CD4-positive, alpha-beta T cell treated with Interleukin-10 for 1 hour (primary cell): ENCODE results near the gene VSNL1.

Experiments
- DNase-seq: peaks from one replicate; pipeline ENCODE4 v3.0.0-alpha.2; 2020

Gene VSNL1

DNA sequence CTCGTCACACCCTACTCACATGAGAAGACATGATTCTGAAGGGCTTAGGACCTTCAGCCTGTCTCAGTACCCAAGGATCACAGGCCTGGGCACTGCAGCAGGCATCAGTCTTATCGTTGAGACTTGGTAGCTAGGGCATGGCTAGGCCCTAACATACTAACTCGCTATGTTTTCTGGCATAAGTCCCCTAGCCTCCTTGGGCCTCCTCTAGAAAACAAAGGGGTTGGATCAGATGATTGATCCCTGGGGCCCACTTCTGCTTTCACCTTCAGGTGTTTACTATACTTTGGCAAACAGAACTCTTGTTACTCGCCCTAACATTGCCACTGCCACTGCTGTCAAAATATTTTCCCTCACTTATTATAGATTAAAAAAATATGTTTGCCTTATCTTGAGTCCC lies 44.2 kb downstream of the VSNL1 start:
- no peak for DNase-seq

DNA sequence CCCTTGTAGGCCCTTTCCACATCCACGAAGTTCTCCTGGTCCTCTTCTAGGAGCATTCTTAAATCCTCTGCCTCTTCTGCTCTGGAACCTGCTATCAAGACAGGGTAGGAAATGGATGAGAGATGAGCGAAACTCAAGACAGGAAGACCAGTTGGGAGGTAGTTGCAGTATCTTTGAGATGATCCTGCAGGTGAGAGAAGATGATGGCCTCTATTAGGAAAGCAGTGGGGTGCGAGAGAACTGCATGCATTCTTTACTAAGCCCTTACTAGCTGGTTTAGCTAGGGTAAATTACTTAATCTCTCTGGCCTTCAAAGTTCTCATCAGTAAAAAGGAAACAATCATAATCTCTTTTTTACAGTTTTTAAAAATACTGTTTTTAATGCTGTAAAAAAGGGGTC lies 47.0 kb downstream of the VSNL1 start:
- no peak for DNase-seq

DNA sequence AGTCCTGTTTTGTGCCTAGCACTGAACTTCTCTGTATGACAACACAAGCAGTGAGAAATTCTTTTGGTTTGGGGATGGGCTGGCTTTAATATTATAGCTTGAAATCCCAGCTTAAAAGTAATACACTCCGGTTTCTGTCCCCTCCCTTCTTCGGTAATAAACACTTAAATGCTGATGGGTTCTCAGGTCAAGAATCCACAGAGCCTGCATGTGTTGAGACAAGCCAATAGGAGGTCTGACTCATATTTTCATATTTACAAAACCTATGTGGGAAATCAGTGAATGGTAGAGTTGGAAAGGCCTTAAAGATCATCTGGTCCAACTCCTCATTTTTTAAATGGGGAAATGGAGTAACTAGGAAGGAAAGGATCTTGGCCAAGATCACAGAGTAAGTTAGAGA lies 47.5 kb downstream of the VSNL1 start:
- DNase-seq: no peak

DNA sequence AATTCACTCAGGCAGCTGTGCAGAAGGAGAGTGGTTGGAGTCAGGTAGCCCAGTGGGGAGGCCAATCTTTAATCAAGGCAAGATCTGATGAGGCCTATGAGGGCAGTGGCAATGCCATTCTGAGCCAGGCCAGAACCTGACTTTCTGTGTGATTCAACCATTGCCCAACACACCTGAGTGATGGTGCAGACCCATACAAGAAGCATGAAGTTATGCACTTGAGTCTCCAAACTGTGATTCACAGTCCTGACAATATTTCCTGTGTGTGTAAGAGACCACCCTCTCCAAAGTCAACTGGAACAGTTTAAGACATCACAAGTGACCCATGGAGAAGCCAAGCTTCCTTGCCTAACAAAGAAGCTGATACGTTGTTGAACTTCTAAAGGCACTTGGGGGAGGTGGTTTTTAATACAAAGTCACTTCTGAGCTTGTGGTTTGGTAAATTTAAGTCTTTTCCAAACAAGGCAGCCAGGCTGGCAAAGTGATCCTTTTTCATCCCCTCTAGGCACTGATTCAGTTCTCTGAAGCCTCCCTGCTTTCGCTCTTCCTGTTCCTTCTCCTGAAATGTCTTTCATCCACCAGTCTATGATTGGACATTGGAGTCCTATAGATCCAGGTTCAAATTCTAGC lies 49.0 kb downstream of the VSNL1 start:
- DNase-seq: no peak

DNA sequence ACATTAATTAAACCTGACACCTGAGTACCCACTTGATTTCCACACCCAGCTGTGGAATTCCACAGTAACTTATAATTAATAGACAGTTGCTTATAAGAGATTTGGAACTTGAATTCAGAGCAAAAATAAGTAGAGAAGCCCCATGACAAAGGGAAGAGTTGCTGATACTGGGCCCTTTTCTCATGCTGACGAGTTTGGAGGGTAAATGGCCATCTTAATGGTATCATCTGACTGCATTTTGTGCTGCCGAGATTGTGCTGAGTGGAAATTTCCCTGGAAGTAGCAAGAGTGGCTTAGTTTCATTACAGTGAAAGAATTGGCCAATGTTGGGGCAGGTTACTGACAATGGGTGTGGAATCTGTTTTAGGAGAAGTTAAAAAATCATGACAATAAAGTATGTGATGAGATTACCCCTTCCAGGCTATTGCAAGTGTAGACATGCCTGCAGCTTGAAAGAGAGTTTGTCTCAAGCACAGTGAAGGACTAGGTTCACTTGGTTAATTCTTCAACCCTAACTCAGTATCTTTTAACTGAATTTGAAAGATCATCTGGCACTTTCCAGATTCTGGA lies 49.9 kb downstream of the VSNL1 start:
- no peak for DNase-seq

DNA sequence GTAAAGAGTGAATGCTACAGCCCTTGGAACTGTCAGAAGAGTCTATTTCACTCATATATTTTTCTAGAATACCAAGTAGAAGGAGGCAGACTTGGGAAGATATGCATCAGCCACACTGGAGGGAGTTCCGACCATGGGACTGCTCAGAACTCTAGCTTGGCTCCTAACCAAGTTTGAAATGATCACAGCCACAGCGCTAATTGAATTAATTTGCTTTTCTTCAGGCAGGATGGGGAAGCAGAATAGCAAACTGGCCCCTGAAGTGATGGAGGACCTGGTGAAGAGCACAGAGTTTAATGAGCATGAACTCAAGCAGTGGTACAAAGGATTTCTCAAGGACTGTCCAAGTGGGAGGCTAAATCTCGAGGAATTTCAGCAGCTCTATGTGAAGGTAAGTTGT lies 51.4 kb downstream of the VSNL1 start:
- DNase-seq: no peak

- DNase-seq: no peak
These were observed 52.4 kb downstream of the VSNL1 start for GRCh38 chr2:17592731-17593409.

GRCh38 chr2:17593445-17593840 lies 52.9 kb downstream of the VSNL1 start:
- no peak for DNase-seq

DNA sequence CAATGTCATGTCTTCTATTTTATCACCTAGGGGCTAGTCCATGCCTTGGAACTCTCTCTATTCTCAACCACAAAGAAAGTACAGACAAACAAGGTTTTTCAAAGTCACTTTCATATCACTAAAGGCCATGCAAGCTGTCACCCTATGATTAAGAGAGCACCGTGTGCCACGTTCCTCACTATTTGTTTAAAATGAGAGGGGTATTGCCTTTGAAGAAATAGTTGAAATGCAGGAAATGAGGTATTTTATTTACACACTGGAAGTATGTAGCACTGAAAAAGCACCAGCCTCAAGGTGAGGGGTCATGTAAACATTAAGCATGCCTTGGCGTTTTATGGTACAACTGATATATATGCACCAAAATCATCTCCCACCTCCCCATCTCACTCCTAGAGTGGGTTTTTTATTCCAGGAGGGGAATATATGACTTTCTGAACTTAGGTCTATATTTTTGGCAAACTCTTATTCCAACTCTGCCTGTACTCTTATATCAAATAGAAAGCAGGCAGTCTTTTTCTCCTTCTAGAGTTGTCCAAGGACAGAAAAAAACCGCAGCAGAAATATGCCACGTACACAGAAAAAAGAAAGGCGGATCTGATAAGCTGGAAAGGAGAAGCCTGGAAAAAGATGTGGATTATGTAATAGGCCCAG lies 53.5 kb downstream of the VSNL1 start:
- DNase-seq: no peak

DNA sequence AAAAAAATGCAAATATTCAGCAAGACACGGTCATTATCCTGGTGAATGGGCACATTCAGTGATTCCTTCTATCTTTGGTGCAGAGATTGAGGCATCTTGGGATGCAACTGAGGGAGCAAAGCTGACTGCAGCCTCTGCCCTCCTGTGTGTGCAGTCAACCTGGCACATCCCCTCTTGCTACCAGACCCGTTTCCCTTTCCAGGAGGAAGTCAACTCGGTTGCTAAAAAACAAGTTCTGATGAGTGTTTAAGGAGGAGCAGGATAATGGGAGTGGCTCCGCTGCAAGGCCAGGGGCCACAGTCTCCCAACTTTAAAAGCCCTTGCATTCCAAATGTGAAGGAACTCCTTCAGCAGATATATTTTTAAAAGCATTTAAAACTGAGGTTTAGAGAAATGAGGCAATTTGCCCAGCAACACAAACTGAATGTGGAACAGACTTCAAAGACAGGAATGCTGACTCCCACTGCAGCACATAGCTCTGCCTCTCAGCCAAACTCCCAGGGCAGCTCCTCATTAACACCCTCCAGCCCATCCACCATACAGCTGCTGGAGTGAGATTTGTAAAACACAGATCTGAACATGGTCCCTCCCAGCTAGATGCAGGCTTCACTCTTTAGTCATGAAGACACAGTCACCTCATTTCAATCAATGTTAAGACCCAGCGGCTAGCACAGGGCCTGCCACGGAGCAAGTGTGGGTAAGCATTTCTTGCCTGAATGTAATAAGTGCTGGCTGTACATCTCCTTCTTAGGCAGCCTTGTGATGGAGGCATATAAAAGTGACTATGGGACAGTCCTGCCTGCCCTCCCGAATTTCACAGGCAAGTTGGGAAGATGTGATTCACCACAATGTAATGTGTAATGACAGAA lies 54.3 kb downstream of the VSNL1 start:
- DNase-seq: no peak

GRCh38 chr2:17599617-17600016 lies 59.1 kb downstream of the VSNL1 start:
- DNase-seq: no peak

GRCh38 chr2:17600556-17601204 lies 60.2 kb downstream of the VSNL1 start:
- DNase-seq: no peak

DNA sequence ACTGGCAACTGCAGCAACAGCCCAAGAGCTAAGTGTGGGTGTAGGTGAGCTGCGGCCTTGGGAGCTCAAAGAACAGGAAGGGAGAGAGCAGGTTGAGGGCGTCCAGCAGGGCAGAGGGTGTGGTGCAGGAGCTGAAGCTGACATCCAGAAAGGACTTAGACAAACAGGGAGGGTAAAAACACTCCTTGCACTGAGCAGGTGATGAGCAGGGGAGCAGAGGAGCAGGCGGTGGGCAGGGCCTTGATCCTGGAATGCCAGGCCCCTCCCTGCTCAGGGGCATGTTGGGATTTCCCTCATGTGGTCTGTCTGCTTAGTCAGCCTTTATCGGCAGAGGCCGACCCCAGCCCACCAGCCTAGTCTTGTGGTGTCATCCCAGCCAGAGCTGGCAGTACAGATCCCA lies 63.6 kb downstream of the VSNL1 start:
- DNase-seq: no peak

DNA sequence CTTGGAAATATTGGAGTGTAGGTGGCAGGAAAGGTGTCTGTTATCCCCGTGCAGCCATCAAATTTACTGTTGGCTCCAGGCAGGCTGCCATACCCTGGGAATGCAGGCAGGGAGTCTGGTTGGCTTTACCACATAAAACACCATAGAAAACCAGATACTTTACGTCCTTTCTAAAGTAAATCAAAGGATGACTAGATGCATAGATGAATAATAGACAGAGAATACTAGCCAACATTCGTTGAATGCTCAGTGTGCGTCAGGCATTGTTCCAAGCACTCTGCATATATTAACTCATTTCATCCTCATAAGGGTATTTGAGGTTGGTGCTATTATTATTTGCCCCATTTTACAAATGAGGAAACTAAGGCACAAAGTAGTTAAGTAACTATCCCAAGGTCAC lies 65.2 kb downstream of the VSNL1 start:
- DNase-seq: no peak

- DNase-seq: no peak
These were observed 66.4 kb downstream of the VSNL1 start for GRCh38 chr2:17606851-17607250.

DNA sequence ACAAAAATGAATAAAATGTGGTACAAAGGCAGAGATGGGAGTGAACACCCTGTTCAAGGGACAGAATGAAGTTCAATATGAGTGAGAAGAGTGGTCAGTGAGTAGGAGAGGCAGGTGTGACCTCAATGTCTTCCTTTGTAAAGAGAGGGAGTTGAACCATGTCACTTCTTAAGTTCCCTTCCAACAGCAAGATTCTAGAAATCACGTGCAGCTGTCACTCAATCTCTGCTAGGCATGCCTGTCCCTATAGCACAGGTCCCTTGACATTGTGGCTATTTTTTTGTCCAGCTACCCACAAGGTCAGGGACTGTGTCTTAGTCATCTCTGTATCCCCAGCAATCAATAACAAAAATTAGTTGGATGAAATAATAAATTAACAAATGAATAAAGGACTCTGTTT lies 66.9 kb downstream of the VSNL1 start:
- DNase-seq: no peak

DNA sequence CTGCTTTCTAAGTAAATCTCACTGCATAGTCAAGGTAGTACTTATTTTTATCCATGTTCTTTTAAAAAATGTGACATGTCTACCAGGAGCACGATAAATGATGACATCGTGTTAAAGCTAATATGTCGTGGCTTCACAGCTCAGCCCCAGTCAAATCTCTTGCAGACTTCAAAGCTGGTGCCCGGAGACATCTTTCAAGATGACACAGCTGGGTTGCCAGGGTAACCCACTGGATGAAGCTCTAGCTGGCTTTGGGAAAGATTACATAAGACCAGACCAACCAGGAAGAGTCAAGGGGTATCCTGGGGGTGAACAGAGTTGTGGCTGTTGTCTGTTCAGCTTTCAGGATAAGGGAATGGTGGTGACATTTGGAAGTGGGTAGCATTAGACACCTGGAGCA lies 67.8 kb downstream of the VSNL1 start:
- DNase-seq: no peak

DNA sequence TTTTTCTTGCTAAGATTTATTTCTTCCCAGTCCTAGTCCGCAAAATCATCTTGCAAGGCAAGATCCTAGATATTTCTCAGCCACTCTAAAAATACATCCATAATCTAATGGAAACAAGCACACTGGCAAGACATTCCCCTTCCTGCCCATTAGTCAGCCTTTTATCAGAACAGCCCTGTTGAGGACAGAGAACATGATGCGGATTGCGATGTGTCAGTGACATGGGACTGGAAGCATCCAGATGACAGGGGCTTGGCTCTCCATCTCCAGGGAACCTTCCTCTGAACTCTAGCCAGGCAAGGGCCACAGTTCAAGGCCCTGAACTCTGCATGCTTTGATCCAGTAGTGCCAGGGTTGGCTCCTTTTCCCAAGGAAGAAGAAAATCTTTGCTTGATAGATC lies 70.0 kb downstream of the VSNL1 start:
- no peak for DNase-seq

- DNase-seq: no peak
These were observed 70.5 kb downstream of the VSNL1 start for GRCh38 chr2:17611036-17611435.

DNA sequence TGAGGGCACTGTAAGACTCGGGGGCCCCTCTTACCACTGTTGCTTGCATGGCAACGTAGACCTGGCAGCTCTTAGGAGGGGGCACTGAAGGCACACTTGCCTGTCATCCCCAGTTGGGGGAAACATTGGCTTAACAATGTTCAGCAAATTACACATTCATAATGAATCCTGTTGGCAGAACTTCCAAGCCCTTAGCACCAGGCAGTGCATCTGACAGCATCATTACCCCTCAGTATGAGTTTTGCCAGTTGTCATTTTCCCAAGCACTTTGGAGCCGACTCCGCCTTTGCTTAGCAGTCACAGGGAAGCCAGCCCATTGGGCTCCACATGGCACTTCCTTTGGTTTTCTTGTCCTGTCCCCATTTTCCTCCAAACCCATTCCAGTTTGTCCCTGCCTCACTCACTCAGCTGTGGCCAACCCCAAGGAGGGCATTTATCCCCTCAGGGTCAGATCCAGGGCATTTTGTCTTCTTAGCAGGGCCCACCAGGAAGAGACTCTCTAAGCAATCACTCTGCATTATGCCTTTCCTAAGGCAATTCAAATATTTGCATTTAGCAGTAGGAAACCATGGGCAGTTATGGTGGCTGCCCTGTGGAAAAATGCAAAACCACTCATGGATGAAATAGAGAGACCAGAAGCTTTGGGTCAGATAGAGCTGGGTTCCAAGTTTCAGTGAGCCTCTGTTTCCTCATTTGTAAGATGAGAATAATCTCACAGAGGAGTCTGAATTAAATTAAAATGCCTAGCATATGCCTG lies 73.9 kb downstream of the VSNL1 start:
- no peak for DNase-seq

DNA sequence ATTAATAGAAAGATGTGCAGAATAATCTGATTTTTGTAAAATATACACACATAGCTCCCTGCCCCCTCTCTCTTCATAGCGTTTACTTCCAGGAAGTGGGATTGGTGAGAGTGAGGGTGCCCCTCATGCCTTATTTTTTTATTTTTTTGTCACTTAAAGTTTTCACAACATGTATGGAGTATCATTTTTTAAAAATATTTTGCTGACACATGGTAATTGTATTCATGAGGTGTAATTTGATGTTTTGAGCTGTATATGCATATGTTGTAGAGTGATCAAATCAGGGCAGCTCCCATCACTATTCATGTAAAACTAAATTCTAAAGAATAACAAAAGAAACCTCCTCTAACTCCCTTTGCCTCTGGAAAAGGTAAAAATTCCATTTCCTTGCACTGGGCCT lies 74.7 kb downstream of the VSNL1 start:
- no peak for DNase-seq
